LNCAP (cell line): ENCODE data around the gene PRSS56.

ENCODE experiments used
- TF ChIP-seq, protein P1 (sequence below): fragments of 450-650 bp; IDR thresholded peaks from 2 replicates; pipeline ENCODE4 v1.5.1; 2017; ENCODE audit warnings: mild to moderate bottlenecking

Gene PRSS56

DNA sequence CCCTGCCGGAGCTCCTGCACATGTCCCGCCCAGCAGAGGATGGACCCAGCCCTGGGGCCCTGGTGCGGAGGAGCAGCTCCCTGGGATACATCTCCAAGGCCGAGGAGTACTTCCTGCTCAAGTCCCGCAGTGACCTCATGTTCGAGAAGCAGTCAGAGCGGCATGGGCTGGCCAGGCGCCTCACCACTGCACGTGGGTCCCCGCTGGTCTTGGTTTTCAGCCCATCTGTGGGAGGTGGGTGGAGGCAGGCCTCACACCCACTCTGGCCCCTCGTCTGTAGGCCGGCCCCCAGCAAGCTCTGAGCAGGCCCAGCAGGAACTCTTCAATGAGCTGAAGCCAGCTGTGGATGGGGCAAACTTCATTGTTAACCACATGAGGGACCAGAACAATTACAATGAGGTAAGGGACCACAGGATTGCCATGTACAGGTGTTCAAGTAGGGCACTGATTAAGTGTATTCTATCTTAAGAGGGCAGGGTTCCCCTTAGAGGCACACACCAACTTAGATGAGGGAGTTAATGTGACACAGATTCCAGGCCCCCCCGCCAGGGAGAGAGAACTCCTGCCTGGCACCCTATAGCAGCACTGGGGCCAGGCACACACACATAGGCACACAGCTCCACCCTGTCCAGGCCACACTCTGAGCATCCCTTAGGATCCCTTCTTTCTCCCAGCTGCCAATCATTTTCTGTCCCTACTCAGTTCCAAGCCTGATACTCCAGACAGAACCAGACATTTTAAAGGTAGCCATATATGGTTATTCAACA lies 13.9 kb downstream of the PRSS56 start:
- TF ChIP-seq, protein P1, sequence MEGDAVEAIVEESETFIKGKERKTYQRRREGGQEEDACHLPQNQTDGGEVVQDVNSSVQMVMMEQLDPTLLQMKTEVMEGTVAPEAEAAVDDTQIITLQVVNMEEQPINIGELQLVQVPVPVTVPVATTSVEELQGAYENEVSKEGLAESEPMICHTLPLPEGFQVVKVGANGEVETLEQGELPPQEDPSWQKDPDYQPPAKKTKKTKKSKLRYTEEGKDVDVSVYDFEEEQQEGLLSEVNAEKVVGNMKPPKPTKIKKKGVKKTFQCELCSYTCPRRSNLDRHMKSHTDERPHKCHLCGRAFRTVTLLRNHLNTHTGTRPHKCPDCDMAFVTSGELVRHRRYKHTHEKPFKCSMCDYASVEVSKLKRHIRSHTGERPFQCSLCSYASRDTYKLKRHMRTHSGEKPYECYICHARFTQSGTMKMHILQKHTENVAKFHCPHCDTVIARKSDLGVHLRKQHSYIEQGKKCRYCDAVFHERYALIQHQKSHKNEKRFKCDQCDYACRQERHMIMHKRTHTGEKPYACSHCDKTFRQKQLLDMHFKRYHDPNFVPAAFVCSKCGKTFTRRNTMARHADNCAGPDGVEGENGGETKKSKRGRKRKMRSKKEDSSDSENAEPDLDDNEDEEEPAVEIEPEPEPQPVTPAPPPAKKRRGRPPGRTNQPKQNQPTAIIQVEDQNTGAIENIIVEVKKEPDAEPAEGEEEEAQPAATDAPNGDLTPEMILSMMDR: no peak

DNA sequence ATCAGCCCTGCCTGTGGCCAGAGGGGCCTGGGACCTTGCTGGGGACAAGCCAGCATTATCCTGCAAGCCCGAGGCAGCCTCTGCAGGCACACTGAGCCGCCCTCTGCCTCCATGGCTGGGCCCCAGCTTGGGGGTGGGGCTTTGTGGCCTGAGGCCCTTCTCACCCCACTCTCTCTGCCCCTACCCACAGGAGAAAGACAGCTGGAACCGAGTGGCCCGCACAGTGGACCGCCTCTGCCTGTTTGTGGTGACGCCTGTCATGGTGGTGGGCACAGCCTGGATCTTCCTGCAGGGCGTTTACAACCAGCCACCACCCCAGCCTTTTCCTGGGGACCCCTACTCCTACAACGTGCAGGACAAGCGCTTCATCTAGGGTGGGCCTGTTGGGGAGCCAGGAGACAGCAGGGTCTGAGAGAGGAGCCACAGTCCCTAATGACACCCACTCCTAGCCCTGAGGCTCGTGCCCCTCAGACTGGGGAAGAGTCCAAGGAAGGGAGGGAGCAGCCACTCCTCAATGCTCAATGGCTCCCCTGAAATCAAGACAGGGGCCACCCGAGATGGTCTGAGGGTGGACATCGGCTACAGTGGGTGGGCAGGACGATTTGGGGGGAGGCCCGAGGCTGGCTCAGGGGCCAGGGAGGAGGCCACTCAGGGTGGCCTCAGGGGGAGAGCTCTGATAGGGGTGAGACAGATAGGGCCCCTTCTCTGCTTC lies 14.9 kb downstream of the PRSS56 start:
- TF ChIP-seq, protein P1: no peak

DNA sequence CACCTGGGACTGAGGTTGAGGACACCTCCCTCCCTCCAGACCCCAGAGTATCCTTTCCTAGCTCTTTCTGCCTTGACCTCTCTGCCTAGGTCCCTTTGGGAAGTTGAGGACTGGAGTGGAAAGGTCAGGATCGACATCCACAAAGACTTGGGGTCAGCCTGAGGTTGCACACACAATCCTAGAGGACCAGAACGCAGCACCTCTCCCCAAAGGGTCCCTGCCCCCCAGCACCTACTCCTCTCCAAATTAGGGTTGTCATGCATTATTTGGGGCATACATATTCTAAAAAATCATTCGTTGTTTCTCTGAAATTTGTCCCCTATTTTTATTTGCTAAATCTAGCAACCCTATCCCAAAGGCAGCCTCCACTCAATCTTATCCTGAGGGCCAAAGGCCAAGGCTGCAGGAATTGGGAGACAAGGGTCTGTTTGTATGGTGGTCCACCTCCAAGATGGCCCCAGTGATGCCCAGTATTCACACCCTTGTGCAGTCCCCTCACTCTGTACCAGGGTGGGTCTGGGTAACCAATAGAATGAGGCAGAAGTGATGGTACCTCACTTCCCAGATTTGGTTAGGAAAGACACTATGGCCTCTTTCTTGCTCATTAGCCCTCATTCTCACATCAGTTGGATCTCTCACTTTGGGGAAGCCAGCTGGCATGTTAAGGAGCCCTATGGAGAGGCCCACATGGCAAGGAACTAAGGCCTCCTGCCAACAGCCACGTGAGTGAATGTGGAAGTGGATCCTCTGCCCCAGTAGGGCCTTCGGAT lies 15.8 kb downstream of the PRSS56 start:
- TF ChIP-seq, protein P1: no peak

DNA sequence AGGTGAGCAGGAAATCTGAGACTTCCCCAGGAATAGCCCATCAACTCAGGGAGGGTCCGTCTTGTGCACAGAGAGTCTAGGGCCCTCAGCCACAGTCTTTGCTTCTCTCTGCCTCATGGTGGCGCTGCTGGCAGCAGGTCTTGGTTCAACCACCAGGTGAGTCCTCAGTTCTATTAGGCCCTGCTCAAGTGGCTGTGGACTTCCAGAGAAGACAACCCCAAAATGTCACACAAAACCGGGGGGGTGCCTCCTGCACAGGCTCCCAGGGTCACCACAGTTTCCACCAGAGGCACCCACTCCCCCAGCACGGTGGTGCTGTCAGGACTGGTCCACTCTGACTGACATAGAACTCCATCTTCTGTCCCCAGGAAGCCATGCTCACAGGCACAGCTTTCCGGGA lies 16.9 kb downstream of the PRSS56 start:
- TF ChIP-seq, protein P1: peak; percentile 19; the same call in 1 of the 2 replicates

DNA sequence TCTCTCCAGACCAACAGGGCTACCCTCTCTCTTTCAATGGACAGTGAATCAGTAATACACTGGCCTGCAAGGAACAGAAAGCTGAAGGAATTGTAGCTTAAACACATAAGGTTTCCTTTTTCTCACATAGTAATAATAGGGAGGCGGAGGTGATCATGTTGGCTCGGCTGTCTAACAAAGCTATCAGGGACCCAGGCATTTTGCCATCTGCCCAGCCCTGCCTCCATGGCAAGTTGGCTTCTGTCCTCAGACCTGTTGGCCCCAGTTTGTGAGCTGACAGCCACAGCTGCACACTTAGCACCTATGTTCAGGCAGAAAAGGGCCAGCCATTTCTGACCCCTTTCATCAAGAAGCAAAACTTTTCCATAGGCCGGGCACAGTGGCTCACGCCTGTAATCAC lies 17.3 kb downstream of the PRSS56 start:
- TF ChIP-seq, protein P1: no peak

DNA sequence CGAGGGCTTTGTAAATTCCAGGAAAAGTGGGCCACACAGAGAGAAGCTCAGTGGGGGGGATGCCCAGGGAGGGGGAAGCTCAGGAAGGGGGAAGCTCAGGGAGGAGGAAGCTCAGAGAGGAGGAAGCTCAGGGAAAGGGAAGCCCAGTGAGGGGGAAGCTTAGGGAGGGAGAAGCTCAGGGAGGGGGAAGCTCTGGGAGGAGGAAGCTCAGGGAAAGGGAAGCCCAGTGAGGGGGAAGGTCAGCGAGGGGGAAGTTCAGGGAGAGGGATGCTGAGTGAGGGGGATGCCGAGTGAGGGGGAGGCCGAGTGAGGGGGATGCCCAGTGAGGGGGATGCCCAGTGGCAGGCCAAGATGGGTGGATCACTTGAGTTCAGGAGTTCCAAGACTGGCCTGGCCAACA lies 18.5 kb downstream of the PRSS56 start:
- TF ChIP-seq, protein P1: no peak

DNA sequence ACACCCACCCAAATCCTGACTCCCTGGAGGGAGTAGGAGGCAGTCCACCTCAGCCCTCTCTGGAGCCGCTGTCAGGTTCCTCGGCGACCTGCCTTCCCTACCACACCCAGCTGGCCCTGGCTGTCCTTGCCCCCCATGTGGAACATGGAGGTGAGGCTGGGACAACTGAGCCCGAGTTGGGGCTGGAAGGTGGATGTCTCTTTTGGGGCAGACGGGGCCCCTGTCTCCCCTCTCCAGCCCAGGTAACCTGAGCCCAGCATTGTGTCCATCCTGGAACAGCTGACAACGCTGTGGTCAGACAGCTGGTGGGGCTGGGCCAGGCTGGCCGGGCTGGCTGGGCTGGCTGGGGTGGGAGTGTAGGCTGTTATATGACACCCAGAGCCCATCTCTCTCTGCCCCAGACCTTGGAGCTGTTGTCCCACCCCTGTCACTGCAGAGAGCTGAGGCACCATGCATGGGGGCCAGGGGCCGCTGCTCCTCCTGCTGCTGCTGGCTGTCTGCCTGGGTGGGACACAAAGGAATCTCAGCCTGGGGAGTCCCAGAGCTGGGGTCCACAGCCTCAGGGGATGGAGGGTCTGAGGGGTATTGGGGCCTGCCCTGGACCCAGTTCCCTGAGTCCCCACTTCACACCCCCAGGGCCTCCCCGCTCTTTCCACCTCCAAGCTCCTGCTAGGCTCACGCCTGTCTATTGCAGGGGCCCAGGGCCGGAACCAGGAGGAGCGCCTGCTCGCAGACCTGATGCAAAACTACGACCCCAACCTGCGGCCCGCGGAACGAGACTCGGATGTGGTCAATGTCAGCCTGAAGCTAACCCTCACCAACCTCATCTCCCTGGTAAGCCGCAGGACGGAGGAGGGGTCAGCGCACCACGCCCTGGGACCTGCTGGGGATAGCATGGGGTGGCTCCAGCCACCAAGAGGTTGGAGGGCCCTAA lies 19.4 kb downstream of the PRSS56 start, which contains the start of gene CHRNG:
Gene CHRNG (plus strand): TSS at position 395 of the 934 bp plus-strand sequence. CDS start 56 bp downstream, at position 451.
- TF ChIP-seq, protein P1: no peak
